MM.1S (cell line): Measurements from ENCODE around the gene RPS14.

ENCODE experiments used
- EZH2 ChIP-seq: fragments of 300-600 bp; sonication (generic); optimal IDR thresholded peaks from 2 replicates; pipeline ENCODE3; 2017; ENCODE audit warnings: low read depth, mild to moderate bottlenecking, antibody characterized with exemption, low read length, mixed read lengths
- TF ChIP-seq, protein P1 (sequence below): fragments of 300-600 bp; sonication (generic); IDR thresholded peaks from 2 replicates; pipeline ENCODE4 v1.5.1; 2016; ENCODE audit warnings: antibody characterized with exemption, low read length, mixed read lengths

DNA sequence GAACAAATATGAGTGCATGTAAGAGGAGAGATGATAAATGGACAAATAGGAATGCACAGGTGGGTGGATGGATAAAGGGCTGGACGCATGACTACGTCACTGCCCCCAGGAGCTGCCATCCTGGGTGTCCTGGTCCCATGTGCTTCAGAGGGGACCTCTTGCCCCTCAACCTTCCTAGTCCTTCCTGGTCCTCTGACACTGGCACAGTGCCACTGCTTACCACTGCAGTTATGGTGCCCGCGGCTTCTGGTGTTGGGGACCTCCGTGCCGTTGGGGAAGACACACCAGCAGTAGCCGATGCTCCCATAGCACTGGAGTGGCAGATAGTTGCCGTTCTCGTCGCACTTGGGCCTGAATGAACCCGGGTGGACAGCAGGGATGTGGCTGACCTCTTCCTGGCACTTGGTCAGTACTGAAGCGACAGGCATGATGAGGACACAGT lies 46.6 kb downstream of the RPS14 start:
- TF ChIP-seq, protein P1, sequence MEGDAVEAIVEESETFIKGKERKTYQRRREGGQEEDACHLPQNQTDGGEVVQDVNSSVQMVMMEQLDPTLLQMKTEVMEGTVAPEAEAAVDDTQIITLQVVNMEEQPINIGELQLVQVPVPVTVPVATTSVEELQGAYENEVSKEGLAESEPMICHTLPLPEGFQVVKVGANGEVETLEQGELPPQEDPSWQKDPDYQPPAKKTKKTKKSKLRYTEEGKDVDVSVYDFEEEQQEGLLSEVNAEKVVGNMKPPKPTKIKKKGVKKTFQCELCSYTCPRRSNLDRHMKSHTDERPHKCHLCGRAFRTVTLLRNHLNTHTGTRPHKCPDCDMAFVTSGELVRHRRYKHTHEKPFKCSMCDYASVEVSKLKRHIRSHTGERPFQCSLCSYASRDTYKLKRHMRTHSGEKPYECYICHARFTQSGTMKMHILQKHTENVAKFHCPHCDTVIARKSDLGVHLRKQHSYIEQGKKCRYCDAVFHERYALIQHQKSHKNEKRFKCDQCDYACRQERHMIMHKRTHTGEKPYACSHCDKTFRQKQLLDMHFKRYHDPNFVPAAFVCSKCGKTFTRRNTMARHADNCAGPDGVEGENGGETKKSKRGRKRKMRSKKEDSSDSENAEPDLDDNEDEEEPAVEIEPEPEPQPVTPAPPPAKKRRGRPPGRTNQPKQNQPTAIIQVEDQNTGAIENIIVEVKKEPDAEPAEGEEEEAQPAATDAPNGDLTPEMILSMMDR = no peak
- no peak for TF ChIP-seq EZH2
